DMS 273 (cell line): ENCODE results near the gene ADCY2.
A peak's percentile ranks its signal among the peaks of the same experiment; 100 is the strongest.

ENCODE experiments used
- DNase-seq: peaks from one replicate; lab custom pipeline; 2025; ENCODE audit not compliant: unreplicated experiment; lab: John Stamatoyannopoulos, UW

ADCY2 gene

DNA sequence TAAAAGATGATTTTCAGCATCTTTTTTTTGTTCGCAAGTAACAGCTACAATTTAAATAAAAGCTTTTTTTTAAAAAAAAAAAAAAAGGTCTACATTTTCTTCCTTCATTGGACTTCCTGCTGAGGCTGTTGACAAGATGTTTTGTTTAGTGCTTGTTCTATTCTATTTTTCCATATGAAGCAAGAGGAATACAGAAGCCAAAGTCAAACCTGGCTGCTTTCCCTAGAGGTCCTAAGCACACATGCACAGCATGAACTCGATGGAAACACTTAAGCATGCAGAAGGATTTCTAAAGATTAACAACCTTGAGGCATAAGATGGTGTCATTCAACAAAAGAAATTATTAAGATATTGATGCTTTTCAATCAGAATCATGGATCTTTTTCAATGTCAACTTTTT is 105.1 kb downstream of the ADCY2 start:
- DNase-seq, result no peak

DNA sequence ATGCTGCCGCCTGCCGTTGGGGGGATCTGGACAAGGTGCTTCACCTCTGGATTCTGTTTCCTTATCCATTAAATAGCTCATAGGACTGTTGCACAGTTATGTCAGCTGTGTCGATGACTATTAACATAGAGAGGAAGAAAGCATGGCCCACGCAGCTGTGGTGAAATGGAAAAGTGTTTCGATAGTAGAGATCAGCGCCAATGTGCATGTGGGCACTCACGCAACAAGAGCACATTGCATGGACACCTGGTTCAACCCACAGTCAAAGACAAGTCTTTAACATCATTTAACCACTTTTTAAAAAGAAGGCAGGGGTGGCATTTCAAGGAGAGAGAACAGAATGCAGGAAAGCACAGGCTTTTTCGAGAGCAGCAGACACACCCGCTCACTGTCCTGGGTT is 107.6 kb downstream of the ADCY2 start:
- DNase-seq, result no peak

GRCh38 chr5:7515284-7515914 is 119.5 kb downstream of the ADCY2 start:
- DNase-seq, result no peak

DNA sequence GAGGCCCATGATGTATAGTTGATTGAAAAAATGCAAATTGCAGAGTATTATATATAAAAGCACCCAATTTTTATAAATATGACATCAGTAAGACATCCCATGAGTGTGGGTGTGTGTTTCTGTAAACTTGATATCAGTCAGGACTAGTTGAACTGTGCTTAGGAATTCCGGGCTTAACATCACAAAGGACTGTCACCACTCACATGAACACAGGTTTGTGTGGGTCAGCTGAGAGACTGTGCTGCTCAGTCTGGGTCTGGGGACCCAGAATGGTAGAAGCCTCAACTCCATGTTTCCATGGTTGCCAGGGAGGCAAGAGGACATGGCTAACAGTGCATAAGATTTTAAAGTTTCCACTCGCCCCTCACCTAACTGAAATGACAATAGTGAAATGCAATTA is 120.3 kb downstream of the ADCY2 start:
- no peak for DNase-seq

- no peak for DNase-seq
These were observed 121.1 kb downstream of the ADCY2 start for GRCh38 chr5:7517006-7517405.

DNA sequence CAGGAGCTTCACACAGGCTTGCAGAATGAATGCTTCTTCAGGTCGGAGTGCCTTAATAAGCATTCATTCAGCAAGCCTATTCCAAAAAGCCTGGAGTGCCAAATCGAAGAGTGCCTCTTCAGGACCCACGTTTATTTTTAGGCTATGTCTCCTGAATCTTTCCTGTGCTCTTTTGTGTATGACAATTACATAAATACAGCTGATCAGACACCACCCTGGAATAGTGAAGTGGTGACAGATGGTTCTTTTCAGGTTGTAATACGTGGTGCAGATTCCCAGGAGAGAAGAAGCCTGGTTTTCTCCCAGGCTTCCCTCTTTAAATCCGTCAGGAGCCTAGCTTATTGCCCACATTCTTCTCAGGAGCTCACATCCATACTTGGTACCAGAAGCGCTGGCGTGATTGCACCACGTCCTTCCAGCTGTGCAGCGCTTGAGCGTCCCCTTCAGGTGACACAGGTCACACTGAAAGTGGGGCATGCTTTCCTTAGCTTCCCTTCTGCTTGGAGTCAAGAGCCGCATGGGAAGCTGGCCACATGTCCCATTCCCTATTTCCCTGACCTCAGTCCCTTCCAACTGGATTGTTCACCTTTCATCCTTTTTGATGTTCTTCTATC is 123.1 kb downstream of the ADCY2 start:
- DNase-seq, result peak; percentile 80

- DNase-seq, result no peak
These were observed 123.6 kb downstream of the ADCY2 start for GRCh38 chr5:7519564-7519963.

DNA sequence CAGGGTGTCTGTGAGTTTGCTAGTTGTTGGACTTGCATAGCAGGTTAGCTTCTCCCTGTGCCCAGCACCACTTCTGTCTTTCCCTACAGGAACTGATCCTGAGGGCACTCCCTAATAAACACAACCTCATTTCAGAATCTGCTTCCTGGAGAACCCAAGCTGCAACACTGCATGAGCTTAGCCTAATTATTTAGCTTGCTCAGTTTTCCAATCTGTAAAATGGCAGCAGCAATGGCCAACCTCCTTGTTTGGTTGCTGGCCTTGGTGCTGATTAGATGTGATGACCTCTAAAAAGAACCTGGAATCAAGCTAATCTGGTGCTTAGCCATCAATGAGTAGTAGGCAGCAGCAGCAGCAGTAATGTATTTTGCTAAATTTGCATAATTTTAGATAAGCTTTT is 133.9 kb downstream of the ADCY2 start:
- DNase-seq, result no peak

- no peak for DNase-seq
These were observed 138.0 kb downstream of the ADCY2 start for GRCh38 chr5:7533941-7534340.

- DNase-seq, result no peak
These were observed 138.6 kb downstream of the ADCY2 start for GRCh38 chr5:7534505-7534904.

DNA sequence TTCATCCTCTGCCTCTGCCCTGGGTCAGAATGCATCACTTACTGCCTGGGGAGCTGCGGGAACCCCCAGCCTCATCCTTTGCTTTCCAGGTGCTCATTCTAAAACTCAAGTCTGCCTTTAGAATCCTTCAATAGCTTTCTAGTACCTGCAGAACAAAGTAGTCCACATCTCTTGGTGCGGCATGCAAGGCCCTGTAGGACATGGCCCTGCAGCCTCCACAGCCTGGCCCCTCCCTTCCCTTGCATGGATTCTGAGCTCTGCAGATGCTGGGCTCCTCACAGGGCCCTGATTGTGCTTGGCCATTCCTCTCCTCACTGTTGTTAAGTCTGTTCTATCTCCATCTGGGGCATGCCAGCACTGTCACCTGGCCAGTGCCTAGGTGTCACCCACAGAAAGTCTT is 141.6 kb downstream of the ADCY2 start:
- no peak for DNase-seq

DNA sequence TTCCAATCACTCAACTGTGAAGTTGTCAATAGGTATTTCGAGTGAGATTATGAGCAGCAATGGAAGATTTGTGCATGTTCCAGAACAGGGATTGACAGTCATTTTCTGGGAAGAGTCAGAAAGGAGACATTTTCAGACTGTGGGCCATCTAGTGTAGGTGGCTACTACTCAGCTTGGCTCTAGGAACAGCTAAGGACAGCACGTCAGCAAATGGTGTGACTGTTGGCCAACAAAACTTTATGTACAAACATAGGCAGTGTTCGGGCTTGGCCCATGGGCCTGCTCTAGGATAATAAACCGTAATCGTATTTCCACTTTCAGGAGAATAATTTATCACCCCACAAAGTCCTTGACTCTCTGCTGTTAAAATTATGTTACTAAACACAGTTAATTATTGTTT is 143.6 kb downstream of the ADCY2 start:
- DNase-seq, result no peak

DNA sequence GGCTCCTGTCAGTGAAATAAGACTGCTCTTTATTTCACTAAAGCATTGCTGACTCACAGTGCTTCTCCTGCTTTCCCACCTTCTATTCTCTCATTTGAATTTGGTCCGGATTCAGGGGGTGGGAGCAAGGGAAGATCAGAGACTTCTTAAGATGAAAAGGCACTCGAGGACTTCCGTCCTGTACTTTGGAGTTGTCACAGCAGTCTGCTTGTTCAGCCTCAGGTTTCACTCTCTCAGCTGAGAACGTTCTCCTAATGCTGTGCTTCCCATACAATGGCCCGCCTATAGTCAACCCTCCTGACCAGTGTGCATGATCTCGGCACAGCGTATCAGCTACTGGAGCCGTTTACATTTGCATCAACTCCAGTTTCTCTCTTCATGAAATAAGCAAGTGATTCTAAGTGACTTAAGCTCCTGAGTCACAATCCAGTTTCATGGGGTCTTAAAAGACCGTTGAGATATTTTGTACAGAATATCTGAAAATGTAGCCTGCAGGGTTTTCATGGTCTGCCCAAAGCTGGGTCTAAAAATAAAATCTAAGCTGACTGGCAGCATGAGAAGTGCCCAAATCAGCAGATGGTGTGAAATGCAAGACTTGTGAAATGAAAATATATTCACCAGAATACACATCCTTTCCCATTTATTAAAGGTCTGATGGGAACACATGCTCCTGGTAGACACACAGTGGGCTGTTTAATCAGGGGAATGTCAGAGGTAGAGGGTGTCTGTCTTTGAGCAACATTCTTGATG is 145.0 kb downstream of the ADCY2 start:
- DNase-seq, result no peak

DNA sequence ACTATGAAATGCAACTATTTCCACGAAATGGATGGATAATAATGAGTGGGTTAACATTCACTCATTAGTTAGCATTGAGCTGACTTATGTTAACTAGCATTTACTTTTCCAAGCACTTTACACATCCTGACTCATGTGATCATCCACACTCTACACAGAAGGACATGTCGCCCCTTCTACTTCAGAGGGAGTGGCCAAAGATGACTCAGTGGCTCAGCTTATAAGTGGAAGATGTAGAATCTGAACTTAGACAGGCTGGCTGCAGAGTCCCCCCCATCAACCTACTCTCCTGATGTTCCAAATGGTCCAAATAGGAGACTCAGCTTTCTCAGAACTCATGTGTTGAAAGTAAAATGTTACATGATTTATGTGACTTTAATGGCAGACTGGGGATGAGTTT is 146.0 kb downstream of the ADCY2 start:
- DNase-seq, result no peak

- DNase-seq, result no peak
These were observed 150.6 kb downstream of the ADCY2 start for GRCh38 chr5:7546555-7546954.

DNA sequence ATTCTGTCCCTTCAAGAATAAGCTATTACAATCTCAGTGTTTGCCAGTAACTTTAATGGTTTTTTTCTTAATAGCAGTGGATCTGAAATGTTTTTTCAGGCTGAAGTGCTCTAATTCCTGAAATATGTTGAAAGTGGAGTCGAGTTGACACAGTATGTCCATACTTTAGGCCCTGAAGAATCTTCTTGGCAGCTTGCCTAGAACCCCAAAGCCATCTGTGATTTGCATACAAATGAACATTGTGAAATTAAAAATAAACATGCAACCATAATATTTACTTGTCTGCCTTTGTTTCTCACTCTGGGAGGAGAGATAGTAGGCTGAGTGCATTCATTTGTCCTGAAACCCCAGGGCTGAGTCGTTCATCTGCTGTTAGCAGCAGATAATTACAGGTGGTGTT is 152.7 kb downstream of the ADCY2 start:
- DNase-seq, result peak; percentile 40

GRCh38 chr5:7565559-7565958 is 169.6 kb downstream of the ADCY2 start:
- DNase-seq, result peak; percentile 72

DNA sequence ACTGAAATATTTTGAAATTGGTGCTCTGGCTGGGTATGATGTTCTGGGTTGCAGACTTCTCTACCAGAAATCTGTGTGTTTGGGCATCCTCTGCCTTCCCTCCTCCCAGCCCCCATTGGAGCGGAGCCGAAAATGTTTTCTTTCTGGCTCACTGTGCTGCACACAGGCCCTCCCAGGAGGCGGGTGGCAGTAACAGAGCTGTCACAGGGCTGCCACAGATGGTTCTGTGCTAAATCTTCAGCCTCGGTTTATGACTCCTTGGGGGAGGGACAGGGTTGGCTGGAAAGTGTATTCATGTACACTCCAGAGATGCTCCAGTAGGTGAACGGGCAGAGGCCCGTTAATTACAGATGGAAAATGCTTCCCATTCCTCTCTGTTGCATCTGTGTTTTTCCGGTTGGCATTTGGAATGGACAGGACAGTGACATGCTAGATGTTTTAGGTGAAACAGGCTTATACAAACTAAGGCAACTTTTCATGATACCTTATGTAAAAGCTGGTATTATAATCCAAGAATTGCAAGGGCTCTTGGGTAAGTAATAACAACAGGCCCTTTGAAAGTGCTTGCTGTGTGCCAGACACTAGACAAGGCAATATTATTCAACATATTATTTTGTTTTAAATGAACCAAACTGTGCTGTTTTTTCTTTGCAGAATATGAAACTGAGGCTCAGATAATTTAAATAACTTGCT is 180.2 kb downstream of the ADCY2 start:
- DNase-seq, result peak; percentile 13

- DNase-seq, result no peak
These were observed 181.4 kb downstream of the ADCY2 start for GRCh38 chr5:7577381-7577780.

- no peak for DNase-seq
These were observed 182.1 kb downstream of the ADCY2 start for GRCh38 chr5:7578071-7578470.

GRCh38 chr5:7584749-7585148 is 188.8 kb downstream of the ADCY2 start:
- DNase-seq, result no peak

- no peak for DNase-seq
These were observed 189.9 kb downstream of the ADCY2 start for GRCh38 chr5:7585807-7586206.
